Stimulated activated CD4-positive, alpha-beta T cell treated with anti-CD3 and anti-CD28 coated beads, Interleukin-12 subunit alpha, Interleukin-12 subunit beta, amount 100 ng/mL, for 48 hours (primary cell): Measurements from ENCODE around the gene GGA1.
"Not testable (repeated sequence)": the region's sequence is repeated elsewhere in the genome, so short reads cannot be mapped to it uniquely, and the experiment has no call there.

ENCODE experiments used
- DNase-seq, 3 donors: peaks; one replicate each; pipeline ENCODE4 v3.0.0-alpha.2; 2020; ENCODE audit warnings: low read depth in 2 of 3, low spot score in 1 of 3

The GGA1 gene

GRCh38 chr22:37647928-37648327 is 39.3 kb downstream of the GGA1 start:
- DNase-seq = no peak

DNA sequence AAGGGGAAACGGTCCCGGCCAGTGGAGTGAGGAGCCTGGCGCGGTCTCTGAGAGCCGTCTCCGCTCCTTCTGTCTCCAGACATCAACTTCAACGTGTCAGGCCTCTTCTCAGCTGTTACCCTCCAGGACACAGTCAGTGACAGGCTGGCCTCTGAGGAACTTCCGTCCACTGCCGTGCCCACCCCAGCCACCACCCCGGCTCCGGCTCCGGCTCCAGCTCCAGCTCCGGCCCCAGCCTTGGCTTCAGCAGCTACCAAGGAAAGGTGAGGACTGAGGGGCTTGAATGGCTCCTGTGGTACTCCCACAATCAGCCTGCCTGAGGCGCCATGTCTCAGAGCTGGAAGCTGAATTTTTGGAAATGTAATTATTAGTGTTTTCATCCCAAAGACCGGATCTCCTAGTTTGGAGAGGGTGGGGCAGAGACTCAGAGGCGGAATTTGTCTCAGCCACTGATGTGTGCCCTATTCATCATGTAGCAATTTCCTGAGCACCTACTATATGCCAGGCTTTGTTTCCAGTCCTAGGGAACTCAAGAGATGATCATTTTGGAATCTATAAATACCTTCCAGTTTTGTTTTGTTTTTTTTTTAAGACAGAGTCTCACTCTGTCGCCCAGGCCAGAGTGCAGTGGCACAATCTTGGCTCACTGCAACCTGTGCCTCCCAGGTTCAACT is 42.0 kb downstream of the GGA1 start:
- no peak for DNase-seq

DNA sequence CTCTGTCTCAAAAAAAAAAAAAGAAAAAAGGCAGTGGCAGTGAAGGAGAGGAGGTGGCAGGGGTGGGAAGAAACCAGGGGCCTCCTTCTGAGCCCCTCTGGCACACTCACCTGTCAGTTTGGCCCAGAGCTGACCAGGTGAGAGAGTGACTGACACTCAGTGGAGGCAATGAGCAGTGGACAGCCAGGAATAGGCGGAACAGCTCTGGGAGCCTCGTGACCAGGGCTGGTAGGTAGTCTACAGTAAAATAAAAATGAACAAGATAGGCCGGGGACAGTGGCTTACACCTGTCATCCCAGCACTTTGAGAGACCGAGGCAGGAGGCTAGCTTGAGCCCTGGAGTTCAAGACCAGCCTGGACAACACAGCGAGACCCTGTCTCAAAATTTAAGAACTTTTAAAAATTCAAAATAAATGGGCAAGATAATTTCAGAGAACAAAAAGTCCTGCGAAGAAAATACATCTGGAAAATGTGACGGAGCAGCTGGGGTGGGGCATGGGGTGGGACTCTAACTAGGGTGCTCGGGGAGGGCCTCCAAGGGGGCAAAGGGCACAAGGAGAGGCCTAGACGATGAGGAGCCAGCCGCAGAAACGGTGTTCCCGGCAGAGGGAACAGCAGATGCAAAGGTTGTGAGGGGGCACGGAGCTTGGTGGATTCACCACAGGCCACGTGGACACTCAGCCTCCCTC is 46.1 kb downstream of the GGA1 start:
- no peak for DNase-seq

DNA sequence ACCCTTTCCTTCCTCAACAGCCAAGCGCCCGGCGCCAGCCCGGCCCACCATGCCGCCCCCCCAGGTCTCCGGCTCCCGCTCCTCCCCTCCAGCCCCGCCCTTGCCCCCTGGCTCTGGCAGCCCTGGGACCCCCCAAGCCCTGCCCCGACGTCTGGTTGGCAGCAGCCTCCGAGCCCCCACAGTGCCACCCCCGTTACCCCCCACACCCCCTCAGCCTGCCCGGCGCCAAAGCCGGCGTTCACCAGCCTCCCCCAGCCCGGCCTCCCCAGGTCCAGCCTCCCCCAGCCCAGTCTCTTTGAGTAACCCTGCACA is 46.6 kb downstream of the GGA1 start:
- no peak for DNase-seq

- DNase-seq = not testable (repeated sequence)
These were observed 47.9 kb downstream of the GGA1 start for GRCh38 chr22:37656583-37656982.

- no peak for DNase-seq
These were observed 49.0 kb downstream of the GGA1 start for GRCh38 chr22:37657590-37658132.

GRCh38 chr22:37658133-37659065 is 49.8 kb downstream of the GGA1 start, which contains the start of gene PDXP:
Gene PDXP (plus strand): TSS chr22:37658723. CDS start chr22:37658783, 60 bp downstream.
- DNase-seq = peak; percentile 97 to 99 (median 97)

- no peak for DNase-seq
These were observed 50.6 kb downstream of the GGA1 start for GRCh38 chr22:37659066-37659896.

DNA sequence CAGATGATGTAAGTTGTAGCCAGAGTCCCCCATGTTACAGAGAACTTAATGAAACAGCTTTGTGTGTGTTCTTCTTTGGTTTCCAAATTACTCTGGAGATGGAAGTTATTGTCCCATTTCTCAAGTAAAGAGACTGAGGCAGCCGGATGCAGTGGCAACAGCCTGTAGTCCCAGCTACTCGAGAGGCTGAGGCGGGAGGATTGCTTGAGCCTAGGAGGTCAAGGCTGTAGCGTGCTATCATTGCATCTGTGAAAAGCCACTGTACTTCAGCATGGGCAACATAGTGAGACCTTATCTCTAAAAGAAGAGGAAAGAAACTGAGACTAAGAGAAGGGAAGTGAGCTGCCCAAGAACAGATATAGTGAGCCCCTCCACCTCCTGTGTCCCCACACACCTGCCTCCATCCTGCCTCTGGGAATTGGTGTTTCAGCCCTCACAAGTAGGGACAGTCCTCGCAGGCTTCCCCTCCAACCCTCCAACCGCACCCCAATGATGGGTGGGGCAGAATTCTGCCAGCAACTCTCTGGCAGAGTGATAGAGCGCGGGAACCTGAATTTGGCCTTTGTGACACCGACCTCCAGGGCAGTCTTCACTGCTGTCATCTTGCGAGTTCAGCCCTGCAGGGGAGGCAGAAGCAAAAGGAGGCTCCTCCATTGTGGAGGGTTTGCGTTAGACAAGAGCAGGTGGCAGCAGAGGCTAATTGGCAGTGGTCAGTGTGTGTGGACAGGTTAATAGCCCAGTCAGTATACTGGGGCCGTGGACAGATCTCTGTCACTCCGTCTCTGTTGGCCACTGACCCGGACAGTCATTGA is 51.5 kb downstream of the GGA1 start:
- DNase-seq = no peak

GRCh38 chr22:37660709-37661045 is 52.0 kb downstream of the GGA1 start:
- no peak for DNase-seq

- no peak for DNase-seq
These were observed 52.7 kb downstream of the GGA1 start for GRCh38 chr22:37661160-37661924.

DNA sequence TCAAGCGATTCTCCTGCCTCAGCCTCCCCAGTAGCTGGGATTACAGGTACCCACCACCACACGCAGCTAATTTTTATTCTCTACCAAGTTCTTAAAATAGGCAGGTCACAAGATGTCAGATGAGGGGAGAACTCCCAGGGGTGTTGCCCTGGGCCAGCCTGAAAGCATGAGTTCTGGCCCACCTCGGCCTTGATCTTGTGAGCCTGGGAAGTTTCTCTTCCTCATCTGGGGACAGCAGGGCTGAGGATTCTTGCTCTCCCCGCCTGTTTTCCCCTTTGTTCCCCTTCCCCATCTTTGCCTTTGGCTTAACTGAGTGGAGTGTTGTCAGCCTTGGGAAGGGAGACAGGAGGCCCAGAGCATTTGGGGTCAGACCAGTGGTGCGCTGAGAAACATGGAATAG is 53.4 kb downstream of the GGA1 start:
- DNase-seq = no peak

- no peak for DNase-seq
These were observed 55.0 kb downstream of the GGA1 start for GRCh38 chr22:37663521-37664140.

DNA sequence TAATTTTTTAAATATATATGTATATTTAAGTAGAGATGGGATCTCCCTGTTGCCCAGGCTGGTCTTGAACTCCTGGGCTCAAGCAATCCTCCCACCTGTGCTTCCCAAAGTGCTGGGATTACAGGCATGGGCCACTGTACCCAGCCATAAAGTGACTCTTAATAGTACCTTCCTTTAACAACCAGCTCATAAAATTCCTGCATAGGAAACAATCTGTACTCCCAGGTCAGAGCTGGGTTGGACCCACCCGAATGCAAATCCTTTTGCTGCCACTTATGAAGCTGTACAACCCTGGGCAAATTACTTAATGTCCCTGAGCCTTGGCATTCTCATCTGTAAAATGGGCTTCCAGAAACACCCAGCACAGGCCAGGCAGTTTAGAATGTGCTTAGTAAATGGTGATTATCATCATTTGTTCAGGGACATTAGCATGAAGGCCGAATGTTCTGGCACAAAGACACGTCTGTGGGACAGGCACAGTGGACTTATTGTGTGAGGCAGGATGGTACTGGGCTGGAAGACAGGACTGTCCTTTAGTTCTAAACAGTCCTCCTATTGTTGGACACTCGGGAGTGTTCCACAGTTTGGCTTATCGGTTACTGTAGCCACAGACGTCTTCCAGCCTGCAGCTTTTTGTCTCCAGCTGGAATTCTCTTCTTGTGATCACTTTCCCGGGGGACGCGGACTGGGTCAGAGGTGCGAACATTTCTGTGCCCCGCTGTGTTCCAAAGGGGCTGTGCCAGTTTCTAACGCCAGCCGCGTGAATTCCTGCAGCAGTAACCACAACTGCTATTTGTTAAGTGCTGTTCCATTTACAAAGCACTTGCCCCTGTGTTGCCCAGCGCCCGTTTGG is 55.8 kb downstream of the GGA1 start:
- DNase-seq = no peak

DNA sequence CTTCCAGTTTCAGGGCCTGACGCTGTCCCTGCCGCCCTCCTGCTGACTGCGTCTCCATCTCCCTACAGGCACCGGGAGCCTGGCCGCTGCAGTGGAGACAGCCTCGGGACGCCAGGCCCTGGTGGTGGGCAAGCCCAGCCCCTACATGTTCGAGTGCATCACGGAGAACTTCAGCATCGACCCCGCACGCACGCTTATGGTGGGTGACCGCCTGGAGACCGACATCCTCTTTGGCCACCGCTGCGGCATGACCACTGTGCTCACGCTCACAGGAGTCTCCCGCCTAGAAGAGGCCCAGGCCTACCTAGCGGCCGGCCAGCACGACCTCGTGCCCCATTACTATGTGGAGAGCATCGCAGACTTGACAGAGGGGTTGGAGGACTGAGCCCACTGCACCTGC is 56.9 kb downstream of the GGA1 start:
- DNase-seq = no peak

- DNase-seq = no peak
These were observed 61.0 kb downstream of the GGA1 start for GRCh38 chr22:37669586-37669985.

- DNase-seq = no peak
These were observed 63.7 kb downstream of the GGA1 start for GRCh38 chr22:37672206-37672919.
